GM12801 (cell line): ENCODE data around the gene TIGD7.

Experiments
- TF ChIP-seq, protein P1 (sequence below): IDR thresholded peaks from one replicate; pipeline ENCODE4 v1.5.1; 2011; ENCODE audit warnings: control low read depth; ENCODE audit not compliant: insufficient read length; ENCODE audit errors: extremely low read depth

TIGD7 gene

GRCh38 chr16:3305109-3306068 lies at the start of gene TIGD7, which contains the start of gene ZNF75A:
Gene TIGD7, minus strand, starts transcription at chr16:3305430. Its CDS starts 4,816 bp downstream, at chr16:3300614.
Gene ZNF75A, plus strand, starts transcription at chr16:3305497. Its CDS starts 2,932 bp downstream, at chr16:3308429.
- TF ChIP-seq, protein P1, sequence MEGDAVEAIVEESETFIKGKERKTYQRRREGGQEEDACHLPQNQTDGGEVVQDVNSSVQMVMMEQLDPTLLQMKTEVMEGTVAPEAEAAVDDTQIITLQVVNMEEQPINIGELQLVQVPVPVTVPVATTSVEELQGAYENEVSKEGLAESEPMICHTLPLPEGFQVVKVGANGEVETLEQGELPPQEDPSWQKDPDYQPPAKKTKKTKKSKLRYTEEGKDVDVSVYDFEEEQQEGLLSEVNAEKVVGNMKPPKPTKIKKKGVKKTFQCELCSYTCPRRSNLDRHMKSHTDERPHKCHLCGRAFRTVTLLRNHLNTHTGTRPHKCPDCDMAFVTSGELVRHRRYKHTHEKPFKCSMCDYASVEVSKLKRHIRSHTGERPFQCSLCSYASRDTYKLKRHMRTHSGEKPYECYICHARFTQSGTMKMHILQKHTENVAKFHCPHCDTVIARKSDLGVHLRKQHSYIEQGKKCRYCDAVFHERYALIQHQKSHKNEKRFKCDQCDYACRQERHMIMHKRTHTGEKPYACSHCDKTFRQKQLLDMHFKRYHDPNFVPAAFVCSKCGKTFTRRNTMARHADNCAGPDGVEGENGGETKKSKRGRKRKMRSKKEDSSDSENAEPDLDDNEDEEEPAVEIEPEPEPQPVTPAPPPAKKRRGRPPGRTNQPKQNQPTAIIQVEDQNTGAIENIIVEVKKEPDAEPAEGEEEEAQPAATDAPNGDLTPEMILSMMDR, result no peak

GRCh38 chr16:3349175-3349574 lies 43.9 kb upstream of the TIGD7 start:
- TF ChIP-seq, protein P1, result no peak

- TF ChIP-seq, protein P1, result no peak
Observed at GRCh38 chr16:3348547-3349167, 43.4 kb upstream of the TIGD7 start.

DNA sequence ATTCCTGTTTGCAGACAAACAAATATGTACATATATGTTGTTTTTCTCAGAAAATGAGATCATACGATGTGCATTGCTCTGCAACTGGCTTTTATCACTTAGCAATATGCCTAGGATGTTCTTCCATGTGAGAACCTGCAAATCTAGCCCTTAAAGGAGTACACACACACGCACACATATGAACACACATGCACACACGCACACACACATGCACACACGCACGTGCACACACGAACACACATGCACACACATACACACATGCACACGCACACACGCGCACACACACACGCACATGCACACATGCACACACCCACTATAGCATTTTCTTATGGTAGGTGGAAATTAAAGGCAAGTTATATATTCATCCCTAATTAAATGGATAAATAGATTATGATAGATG lies 42.4 kb upstream of the TIGD7 start:
- TF ChIP-seq, protein P1, result no peak

DNA sequence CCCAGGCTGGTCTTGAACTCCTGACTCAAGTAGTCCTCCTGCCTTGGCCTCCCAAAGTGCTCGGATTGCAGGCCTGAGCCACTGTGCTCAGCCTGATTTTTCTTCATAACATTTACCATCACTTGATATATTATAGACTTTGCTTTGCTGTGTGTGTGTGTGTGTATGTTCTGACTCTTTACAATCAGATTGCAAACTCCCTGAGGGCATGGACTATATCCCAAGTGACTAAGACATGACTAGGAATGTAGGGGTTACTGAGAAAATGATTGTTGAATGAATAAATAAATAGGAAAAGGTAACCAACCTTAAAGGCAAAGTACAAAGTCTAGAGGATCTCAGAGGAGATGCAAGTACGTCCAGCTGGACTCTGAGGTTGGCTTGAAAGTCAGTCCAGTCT lies 40.8 kb upstream of the TIGD7 start:
- TF ChIP-seq, protein P1, result no peak

- TF ChIP-seq, protein P1, result no peak
Observed at GRCh38 chr16:3328643-3329042, 23.4 kb upstream of the TIGD7 start.

DNA sequence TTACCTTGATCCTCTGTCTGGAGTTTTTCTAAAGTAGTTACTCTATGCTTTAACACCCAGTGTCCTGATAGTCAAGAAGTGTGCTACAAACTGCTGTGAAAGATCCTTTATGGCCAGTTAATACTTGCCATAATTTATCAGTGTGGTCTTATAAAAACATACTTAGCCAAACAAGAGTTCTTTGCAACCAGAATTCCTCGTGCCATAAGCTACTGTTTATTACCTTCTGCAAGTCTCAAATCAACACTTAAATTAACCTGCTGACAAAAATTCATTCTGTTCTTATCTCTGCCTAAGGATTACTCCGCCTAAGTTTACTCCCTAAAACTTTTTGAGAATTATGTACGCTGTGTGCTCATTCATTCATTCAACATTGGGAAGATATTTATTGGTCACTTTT lies 22.9 kb upstream of the TIGD7 start:
- TF ChIP-seq, protein P1, result no peak
